Neuronal stem cell (in vitro differentiated cells): ENCODE measurements around the gene TCP1. TPM values are rescaled to one million over a fixed set of nuclear protein-coding genes. Genes with fewer than 3 reads are reported as not detected.

Experiments used
- DNase-seq: peaks from one replicate; pipeline ENCODE4 v3.0.0-alpha.2; 2013; ENCODE audit warnings: low spot score
- H2AFZ ChIP-seq: one replicate; pipeline ENCODE4 v1.6.1; 2013; ENCODE audit warnings: mild to moderate bottlenecking, low read length, inconsistent platforms
- H2AK5ac ChIP-seq: 2 replicates; pipeline ENCODE4 v1.6.1; 2013; ENCODE audit warnings: low read depth, mild to moderate bottlenecking, inconsistent platforms, low read length, moderate library complexity, mixed read lengths
- H2BK120ac ChIP-seq: 2 replicates; pipeline ENCODE4 v1.6.1; 2013; ENCODE audit warnings: low read depth, mild to moderate bottlenecking, inconsistent platforms, low read length, moderate library complexity, mixed read lengths
- H2BK12ac ChIP-seq: one replicate; pipeline ENCODE4 v1.6.1; 2013; ENCODE audit warnings: low read length, inconsistent platforms
- H2BK15ac ChIP-seq: 2 replicates; pipeline ENCODE4 v1.6.1; 2013; ENCODE audit warnings: mild to moderate bottlenecking, low read length, inconsistent platforms, mixed read lengths
- H2BK5ac ChIP-seq: one replicate; pipeline ENCODE4 v1.6.1; 2013; ENCODE audit warnings: inconsistent platforms, mild to moderate bottlenecking, low read length, moderate library complexity
- H3K14ac ChIP-seq: one replicate; pipeline ENCODE4 v1.6.1; 2013; ENCODE audit warnings: low read length, inconsistent platforms
- H3K18ac ChIP-seq: 2 replicates; pipeline ENCODE4 v1.6.1; 2013; ENCODE audit warnings: low read length, inconsistent platforms
- H3K23ac ChIP-seq: 2 replicates; pipeline ENCODE4 v1.6.1; 2013; ENCODE audit warnings: low read depth, mild to moderate bottlenecking, mixed read lengths, low read length, inconsistent platforms; ENCODE audit not compliant: poor library complexity
- H3K27ac ChIP-seq: replicated peaks from 3 replicates; pipeline ENCODE4 v1.5.1; 2013; ENCODE audit warnings: low read length, inconsistent platforms
- H3K27me3 ChIP-seq, 3 experiments: 2 replicates each; pipeline ENCODE4 v1.6.1; 2013; ENCODE audit warnings: low read length in 3 of 3, mild to moderate bottlenecking in 2 of 3, inconsistent platforms in 1 of 3, low read depth in 1 of 3, mixed read lengths in 1 of 3, moderate library complexity in 1 of 3; ENCODE audit not compliant: control insufficient read depth in 3 of 3, insufficient read depth in 3 of 3
- H3K36me3 ChIP-seq, 2 donors: replicated peaks in 1 of 2; 2 replicates each; pipeline ENCODE4 v1.6.1; 2013; ENCODE audit warnings: low read length in 2 of 2; ENCODE audit not compliant: control insufficient read depth in 2 of 2, insufficient read depth in 2 of 2
- H3K4ac ChIP-seq: 2 replicates; pipeline ENCODE4 v1.6.1; 2013; ENCODE audit warnings: inconsistent platforms, mild to moderate bottlenecking, low read length, moderate library complexity
- H3K4me1 ChIP-seq, 2 donors: 1 replicate in 1 of 2; 2 replicates in 1 of 2; pipeline ENCODE4 v1.6.1; 2013; ENCODE audit warnings: low read length in 2 of 2, low read depth in 1 of 2; ENCODE audit not compliant: control insufficient read depth in 2 of 2, insufficient read depth in 1 of 2
- H3K4me2 ChIP-seq: one replicate; pipeline ENCODE4 v1.6.1; 2013; ENCODE audit warnings: mild to moderate bottlenecking, low read length, inconsistent platforms; ENCODE audit not compliant: insufficient read depth, poor library complexity, severe bottlenecking
- H3K4me3 ChIP-seq, 2 donors: 2 replicates each; pipeline ENCODE4 v1.5.1; 2013; ENCODE audit warnings: low read length in 2 of 2, mild to moderate bottlenecking in 2 of 2, inconsistent platforms in 1 of 2, moderate library complexity in 1 of 2
- H3K79me1 ChIP-seq: one replicate; pipeline ENCODE4 v1.6.1; 2013; ENCODE audit warnings: low read depth, mild to moderate bottlenecking, inconsistent platforms, low read length, moderate library complexity
- H3K9ac ChIP-seq: one replicate; pipeline ENCODE4 v1.6.1; 2013; ENCODE audit warnings: mild to moderate bottlenecking, low read depth, low read length, inconsistent platforms; ENCODE audit not compliant: poor library complexity
- H3K9me3 ChIP-seq, 2 donors: replicated peaks in 1 of 2; 2 replicates each; pipeline versions ENCODE3 to v1.6.1; 2013; ENCODE audit warnings: low read length in 2 of 2, mild to moderate bottlenecking in 2 of 2, inconsistent platforms in 1 of 2, low read depth in 1 of 2, mixed read lengths in 1 of 2, moderate library complexity in 1 of 2; ENCODE audit not compliant: control insufficient read depth in 2 of 2, insufficient read depth in 1 of 2
- H4K8ac ChIP-seq: one replicate; pipeline ENCODE4 v1.6.1; 2013; ENCODE audit warnings: low read depth, mild to moderate bottlenecking, inconsistent platforms, low read length, moderate library complexity
- H4K91ac ChIP-seq: one replicate; pipeline ENCODE4 v1.6.1; 2013; ENCODE audit warnings: low read length, low read depth, mild to moderate bottlenecking, inconsistent platforms; ENCODE audit not compliant: poor library complexity
- WGBS, 2 donors: extraction: QIAGEN DNeasy Blood & Tissue Kit; methylation state at CpG; one replicate each; pipeline ENCODE4 v1.1.7; 2013; ENCODE audit warnings: missing lambda C conversion rate in 2 of 2, mixed read lengths in 1 of 2; ENCODE audit not compliant: insufficient read length in 2 of 2, insufficient replicate concordance in 1 of 2; ENCODE audit errors: extremely low coverage in 2 of 2; 5-methylcytosine and 5-hydroxymethylcytosine counted together
- polyA plus RNA-seq, 2 experiments: library from polyadenylated mRNA; stranded (reverse); fragments of 200-250 nt; gene quantifications; one replicate each; pipeline ENCODE4 v1.2.3, GENCODE V29; 2013

Gene TCP1
- 126 TPM for polyA plus RNA-seq (2013, experiment 1 of 2)
- polyA plus RNA-seq (2013, experiment 2 of 2) = 126 TPM

GRCh38 chr6:159789377-159790148 is at the start of gene TCP1:
TCP1 (minus strand) TSS chr6:159789602; CDS start chr6:159789468, 134 bp downstream.
- peak within 1 kb of the TSS; percentile 98 for H2BK5ac ChIP-seq
- H3K18ac ChIP-seq = peak within 1 kb of the TSS; percentile 99
- H3K4ac ChIP-seq = peak within 1 kb of the TSS; percentile 89
- peaks cover 10% of the 10 kb centered on the region for H3K79me1 ChIP-seq
- H2AK5ac ChIP-seq = peak within 1 kb of the TSS; percentile 99
- H3K4me2 ChIP-seq = peak within 1 kb of the TSS; percentile 77
- no peaks in the 10 kb centered on the region for H3K9me3 ChIP-seq
- no peak within 1 kb of the TSS for H2BK12ac ChIP-seq
- H3K27ac ChIP-seq = peak within 1 kb of the TSS; percentile 86
- H4K91ac ChIP-seq = peak within 1 kb of the TSS; percentile 24
- peaks cover 6 to 15% of the 10 kb centered on the region in 2 donors for H3K4me1 ChIP-seq
- peak within 1 kb of the TSS; percentile 91 for H2AFZ ChIP-seq
- H3K23ac ChIP-seq = peak within 1 kb of the TSS; percentile 99
- no CpG with 5 or more reads among the region's 64 CpGs for WGBS, 2 donors
- no peak within 1 kb of the TSS for H2BK120ac ChIP-seq
- H3K27me3 ChIP-seq = no peaks in the 10 kb centered on the region
- H2BK15ac ChIP-seq = peak within 1 kb of the TSS; percentile 89
- H3K9ac ChIP-seq = peak within 1 kb of the TSS; percentile 100
- H3K4me3 ChIP-seq = peak within 1 kb of the TSS; percentile 89 to 100
- peak within 1 kb of the TSS; percentile 65 for H4K8ac ChIP-seq
- peak; percentile 99 for DNase-seq
- peak within 1 kb of the TSS; percentile 94 for H3K14ac ChIP-seq
- peaks cover 8 to 74% of the 10 kb centered on the region in 2 donors for H3K36me3 ChIP-seq

- WGBS, 2 donors = no CpG with 5 or more reads among the region's 7 CpGs
These were observed 48.8 kb upstream of the TCP1 start for GRCh38 chr6:159838020-159838744.

GRCh38 chr6:159837511-159837910 is 48.1 kb upstream of the TCP1 start:
- no peak overlapping the region for H3K14ac ChIP-seq
- no peaks in the 10 kb centered on the region for H3K36me3 ChIP-seq
- DNase-seq = no peak
- H3K79me1 ChIP-seq = no peaks in the 10 kb centered on the region
- no peak overlapping the region for H2BK120ac ChIP-seq
- no peak overlapping the region for H2BK15ac ChIP-seq
- no peak overlapping the region for H3K27ac ChIP-seq
- no peak overlapping the region for H3K4me3 ChIP-seq
- no peaks in the 10 kb centered on the region for H3K4me1 ChIP-seq
- H3K27me3 ChIP-seq = peaks cover 0 to 8% (median 0%) of the 10 kb centered on the region in 3 experiments
- no peak overlapping the region for H4K8ac ChIP-seq
- H3K18ac ChIP-seq = no peak overlapping the region
- WGBS, 2 donors = no CpG with 5 or more reads among the region's 8 CpGs
- H2AFZ ChIP-seq = no peak overlapping the region
- no peak overlapping the region for H3K4me2 ChIP-seq
- no peak overlapping the region for H3K23ac ChIP-seq
- H2AK5ac ChIP-seq = no peak overlapping the region
- H3K9ac ChIP-seq = no peak overlapping the region
- no peaks in the 10 kb centered on the region for H3K9me3 ChIP-seq
- no peak overlapping the region for H3K4ac ChIP-seq
- H2BK12ac ChIP-seq = no peak overlapping the region
- no peak overlapping the region for H4K91ac ChIP-seq
- H2BK5ac ChIP-seq = no peak overlapping the region

More at GRCh38 chr6:159838020-159838744, 48.8 kb upstream of the TCP1 start:
- Histone ChIP-seq H3K36me3 (no peaks in the 10 kb centered on the region), H4K8ac (no peak overlapping the region), H3K27ac (no peak overlapping the region), H3K4me1 (no peaks in the 10 kb centered on the region), H3K4me2 (no peak overlapping the region), H3K27me3 (peaks cover 0 to 8% (median 0%) of the 10 kb centered on the region in 3 experiments), H4K91ac (no peak overlapping the region), H3K9ac (no peak overlapping the region), H3K4me3 (no peak overlapping the region), H2BK15ac (no peak overlapping the region), H2BK12ac (no peak overlapping the region), H2AK5ac (no peak overlapping the region), H3K14ac (no peak overlapping the region), H2AFZ (no peak overlapping the region), H3K4ac (no peak overlapping the region), H3K23ac (no peak overlapping the region), H3K79me1 (no peaks in the 10 kb centered on the region), H2BK5ac (no peak overlapping the region), H2BK120ac (no peak overlapping the region), H3K9me3 (no peaks in the 10 kb centered on the region), H3K18ac (no peak overlapping the region)
- no peak for DNase-seq
